ENCODE results near the gene PDSS2.

The PDSS2 gene

DNA sequence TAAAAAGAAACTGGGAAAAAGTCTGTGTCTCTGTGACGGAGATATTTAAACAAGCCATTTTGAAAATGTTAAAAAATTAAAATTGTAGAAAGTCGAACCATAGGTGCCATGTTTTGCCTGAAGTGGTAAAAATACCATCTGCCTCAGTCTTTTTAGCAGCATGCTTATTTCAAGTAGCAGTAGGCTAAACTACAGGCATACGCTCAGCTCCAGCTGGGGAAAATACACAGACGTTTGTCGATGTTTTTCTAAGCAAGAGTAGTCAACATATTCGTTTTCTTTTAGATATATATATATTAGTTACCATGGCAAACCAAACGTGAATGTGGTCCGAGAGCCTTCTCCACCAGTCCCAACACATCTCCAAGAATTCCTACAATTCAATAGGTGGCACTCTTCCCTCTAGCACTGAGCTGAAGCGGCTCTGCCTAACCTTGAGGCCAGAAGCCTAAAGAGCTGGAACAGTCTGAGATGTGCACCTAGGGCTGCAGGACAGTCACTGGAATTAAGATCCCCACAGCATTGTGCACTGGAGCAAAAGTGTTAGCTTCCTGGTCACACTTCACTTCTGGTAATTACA is 273.9 kb downstream of the PDSS2 start:
- Histone ChIP-seq H3K4me3 (ENCODE audit: low read depth, low read length, poor library complexity, severe bottlenecking) (no peak overlapping the region), H2AFZ (ENCODE audit: low read length) (no peak overlapping the region), H3K36me3 (ENCODE audit: insufficient read depth, low read length) (no peaks in the 10 kb centered on the region), H3K4me2 (ENCODE audit: low read length) (no peak overlapping the region), H3K27me3 (ENCODE audit: insufficient read depth, low read length) (no peaks in the 10 kb centered on the region), H3K4me1 (ENCODE audit: insufficient read depth, low read length, severe bottlenecking) (peaks cover 4% of the 10 kb centered on the region), H3K9ac (ENCODE audit: low read length) (no peak overlapping the region), H3K9me2 (ENCODE audit: low read depth, low read length) (no peaks in the 10 kb centered on the region), H3K27ac (ENCODE audit: low read depth, low read length, poor library complexity, severe bottlenecking) (no peak overlapping the region), H4K20me1 (ENCODE audit: insufficient read depth, low read length) (no peaks in the 10 kb centered on the region), H3K9me3 (ENCODE audit: low read length) (no peaks in the 10 kb centered on the region), H3K79me2 (ENCODE audit: insufficient read depth, low read length) (no peaks in the 10 kb centered on the region), H3F3A (ENCODE audit: insufficient read depth, low read length) (no peaks in the 10 kb centered on the region)
- TF ChIP-seq, protein P1, sequence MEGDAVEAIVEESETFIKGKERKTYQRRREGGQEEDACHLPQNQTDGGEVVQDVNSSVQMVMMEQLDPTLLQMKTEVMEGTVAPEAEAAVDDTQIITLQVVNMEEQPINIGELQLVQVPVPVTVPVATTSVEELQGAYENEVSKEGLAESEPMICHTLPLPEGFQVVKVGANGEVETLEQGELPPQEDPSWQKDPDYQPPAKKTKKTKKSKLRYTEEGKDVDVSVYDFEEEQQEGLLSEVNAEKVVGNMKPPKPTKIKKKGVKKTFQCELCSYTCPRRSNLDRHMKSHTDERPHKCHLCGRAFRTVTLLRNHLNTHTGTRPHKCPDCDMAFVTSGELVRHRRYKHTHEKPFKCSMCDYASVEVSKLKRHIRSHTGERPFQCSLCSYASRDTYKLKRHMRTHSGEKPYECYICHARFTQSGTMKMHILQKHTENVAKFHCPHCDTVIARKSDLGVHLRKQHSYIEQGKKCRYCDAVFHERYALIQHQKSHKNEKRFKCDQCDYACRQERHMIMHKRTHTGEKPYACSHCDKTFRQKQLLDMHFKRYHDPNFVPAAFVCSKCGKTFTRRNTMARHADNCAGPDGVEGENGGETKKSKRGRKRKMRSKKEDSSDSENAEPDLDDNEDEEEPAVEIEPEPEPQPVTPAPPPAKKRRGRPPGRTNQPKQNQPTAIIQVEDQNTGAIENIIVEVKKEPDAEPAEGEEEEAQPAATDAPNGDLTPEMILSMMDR (IDR thresholded peaks at IDR 0.05; ENCODE audit: low read length) = no peak
- TF ChIP-seq EZH2 (IDR thresholded peaks at IDR 0.05; ENCODE audit: borderline replicate concordance, low read length) = no peak

DNA sequence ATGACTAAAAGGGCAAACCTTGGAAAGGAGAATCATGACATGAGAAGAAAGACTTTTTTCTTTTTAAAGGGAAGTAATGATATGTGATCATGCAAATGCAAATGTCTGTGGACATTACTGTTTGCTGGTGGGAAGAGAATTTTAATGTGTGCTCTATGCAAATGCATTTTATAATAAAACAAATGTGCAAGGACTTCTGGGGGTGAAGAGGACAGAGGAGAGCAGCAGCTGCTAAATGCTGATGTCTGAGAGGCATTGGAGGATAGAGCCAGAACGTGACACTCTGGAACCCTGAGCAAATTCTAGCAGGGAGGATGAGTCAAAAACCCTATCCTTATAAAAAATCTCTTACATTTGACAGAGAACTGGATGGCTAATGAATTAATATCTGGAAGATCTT is 274.9 kb downstream of the PDSS2 start:
- H3K27ac ChIP-seq (ENCODE audit: low read depth, low read length, poor library complexity, severe bottlenecking) = no peak overlapping the region
- no peak overlapping the region for H3K4me2 ChIP-seq (ENCODE audit: low read length)
- no peaks in the 10 kb centered on the region for H3K36me3 ChIP-seq (ENCODE audit: insufficient read depth, low read length)
- H3K27me3 ChIP-seq (ENCODE audit: insufficient read depth, low read length) = no peaks in the 10 kb centered on the region
- H3K4me1 ChIP-seq (ENCODE audit: insufficient read depth, low read length, severe bottlenecking) = peaks cover 4% of the 10 kb centered on the region
- H2AFZ ChIP-seq (ENCODE audit: low read length) = no peak overlapping the region
- H3K9ac ChIP-seq (ENCODE audit: low read length) = no peak overlapping the region
- no peaks in the 10 kb centered on the region for H3K9me2 ChIP-seq (ENCODE audit: low read depth, low read length)
- no peaks in the 10 kb centered on the region for H3F3A ChIP-seq (ENCODE audit: insufficient read depth, low read length)
- no peaks in the 10 kb centered on the region for H3K9me3 ChIP-seq (ENCODE audit: low read length)
- H4K20me1 ChIP-seq (ENCODE audit: insufficient read depth, low read length) = no peaks in the 10 kb centered on the region
- H3K4me3 ChIP-seq (ENCODE audit: low read depth, low read length, poor library complexity, severe bottlenecking) = no peak overlapping the region
- no peaks in the 10 kb centered on the region for H3K79me2 ChIP-seq (ENCODE audit: insufficient read depth, low read length)
- TF ChIP-seq EZH2 (IDR thresholded peaks at IDR 0.05; ENCODE audit: borderline replicate concordance, low read length) = no peak
- TF ChIP-seq, protein P1 (IDR thresholded peaks at IDR 0.05; ENCODE audit: low read length) = no peak

DNA sequence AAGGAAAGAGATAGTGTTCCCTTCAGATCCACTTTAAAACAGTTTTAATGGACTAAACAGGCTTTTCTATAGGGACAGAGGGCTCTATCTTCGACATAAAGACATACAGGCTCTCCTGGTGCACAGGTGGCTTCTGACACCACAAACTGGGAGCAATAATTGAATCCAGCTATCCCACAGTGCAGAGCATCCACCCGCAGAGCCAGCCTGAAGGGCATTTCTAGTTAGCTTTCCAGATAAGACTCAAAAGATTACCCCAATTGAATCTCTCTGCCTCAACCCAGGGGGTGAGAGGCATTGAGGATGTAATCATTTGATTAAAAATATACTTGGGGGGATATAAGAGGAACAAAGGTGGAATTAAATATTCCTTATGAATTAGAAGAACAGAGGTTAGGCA is 279.3 kb downstream of the PDSS2 start:
- Histone ChIP-seq H3K27me3 (ENCODE audit: insufficient read depth, low read length) (no peaks in the 10 kb centered on the region), H3K9me3 (ENCODE audit: low read length) (no peaks in the 10 kb centered on the region), H3K4me3 (ENCODE audit: low read depth, low read length, poor library complexity, severe bottlenecking) (no peak overlapping the region), H2AFZ (ENCODE audit: low read length) (no peak overlapping the region), H3K4me1 (ENCODE audit: insufficient read depth, low read length, severe bottlenecking) (peaks cover 4% of the 10 kb centered on the region), H3K79me2 (ENCODE audit: insufficient read depth, low read length) (no peaks in the 10 kb centered on the region), H3K9me2 (ENCODE audit: low read depth, low read length) (no peaks in the 10 kb centered on the region), H3F3A (ENCODE audit: insufficient read depth, low read length) (no peaks in the 10 kb centered on the region), H3K4me2 (ENCODE audit: low read length) (no peak overlapping the region), H3K36me3 (ENCODE audit: insufficient read depth, low read length) (no peaks in the 10 kb centered on the region), H3K27ac (ENCODE audit: low read depth, low read length, poor library complexity, severe bottlenecking) (no peak overlapping the region), H3K9ac (ENCODE audit: low read length) (no peak overlapping the region), H4K20me1 (ENCODE audit: insufficient read depth, low read length) (no peaks in the 10 kb centered on the region)
- TF ChIP-seq, protein P1 (IDR thresholded peaks at IDR 0.05; ENCODE audit: low read length) = no peak
- no peak for TF ChIP-seq EZH2 (IDR thresholded peaks at IDR 0.05; ENCODE audit: borderline replicate concordance, low read length)

Data from OCI-LY1 (cell line).